Measurements from ENCODE around the gene DPYSL4. TPM values are rescaled to one million over a fixed set of nuclear protein-coding genes. Genes with fewer than 3 reads are reported as not detected.

Gene DPYSL4
- total RNA-seq, 1 donor from 2014 or later, result 33.8 TPM

- TF ChIP-seq, protein P1, sequence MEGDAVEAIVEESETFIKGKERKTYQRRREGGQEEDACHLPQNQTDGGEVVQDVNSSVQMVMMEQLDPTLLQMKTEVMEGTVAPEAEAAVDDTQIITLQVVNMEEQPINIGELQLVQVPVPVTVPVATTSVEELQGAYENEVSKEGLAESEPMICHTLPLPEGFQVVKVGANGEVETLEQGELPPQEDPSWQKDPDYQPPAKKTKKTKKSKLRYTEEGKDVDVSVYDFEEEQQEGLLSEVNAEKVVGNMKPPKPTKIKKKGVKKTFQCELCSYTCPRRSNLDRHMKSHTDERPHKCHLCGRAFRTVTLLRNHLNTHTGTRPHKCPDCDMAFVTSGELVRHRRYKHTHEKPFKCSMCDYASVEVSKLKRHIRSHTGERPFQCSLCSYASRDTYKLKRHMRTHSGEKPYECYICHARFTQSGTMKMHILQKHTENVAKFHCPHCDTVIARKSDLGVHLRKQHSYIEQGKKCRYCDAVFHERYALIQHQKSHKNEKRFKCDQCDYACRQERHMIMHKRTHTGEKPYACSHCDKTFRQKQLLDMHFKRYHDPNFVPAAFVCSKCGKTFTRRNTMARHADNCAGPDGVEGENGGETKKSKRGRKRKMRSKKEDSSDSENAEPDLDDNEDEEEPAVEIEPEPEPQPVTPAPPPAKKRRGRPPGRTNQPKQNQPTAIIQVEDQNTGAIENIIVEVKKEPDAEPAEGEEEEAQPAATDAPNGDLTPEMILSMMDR (IDR thresholded peaks at IDR 0.05), result no peak
- Mint-ChIP-seq H3K27ac (ENCODE audit: unreplicated experiment) (no peak overlapping the region), H3K27me3 (ENCODE audit: unreplicated experiment) (no peaks in the 10 kb centered on the region), H3K36me3 (ENCODE audit: unreplicated experiment) (no peaks in the 10 kb centered on the region), H3K9me3 (ENCODE audit: unreplicated experiment) (no peaks in the 10 kb centered on the region), H3K4me3 (ENCODE audit: unreplicated experiment) (no peak overlapping the region), H3K4me1 (ENCODE audit: unreplicated experiment) (no peaks in the 10 kb centered on the region)
- no peak for DNase-seq (ENCODE audit: extremely low spot score, unreplicated experiment)
Measured at GRCh38 chr10:132231656-132232022, 44.9 kb downstream of the DPYSL4 start.

- no peaks in the 10 kb centered on the region for H3K4me1 Mint-ChIP-seq (ENCODE audit: unreplicated experiment)
- no peak for DNase-seq (ENCODE audit: extremely low spot score, unreplicated experiment)
Measured at GRCh38 chr10:132232023-132232951, 45.5 kb downstream of the DPYSL4 start.

DNA sequence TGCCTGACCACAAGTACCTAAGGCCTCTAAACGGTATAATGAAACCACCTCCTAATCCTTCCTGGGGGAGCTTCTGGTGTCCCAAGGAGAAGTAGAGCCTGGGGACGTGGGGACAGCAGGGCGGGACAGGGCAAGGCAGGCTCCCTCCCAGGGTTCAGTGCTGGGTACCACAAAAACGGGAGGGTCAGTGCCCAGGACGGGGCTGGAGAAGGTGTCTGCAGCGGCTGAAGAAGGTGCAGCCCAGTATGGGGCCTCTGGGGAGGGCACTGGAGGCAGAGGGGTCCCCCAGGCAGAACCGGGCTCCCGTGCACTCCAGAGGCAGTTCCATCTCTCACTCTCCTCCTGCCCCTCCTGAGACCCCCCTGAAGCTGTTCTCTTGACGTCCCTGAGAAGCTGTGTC is 46.2 kb downstream of the DPYSL4 start:
- no peaks in the 10 kb centered on the region for H3K27me3 Mint-ChIP-seq (ENCODE audit: unreplicated experiment)
- DNase-seq (ENCODE audit: extremely low spot score, unreplicated experiment), result no peak

More at GRCh38 chr10:132232023-132232951, 45.5 kb downstream of the DPYSL4 start:
- H3K27me3 Mint-ChIP-seq (ENCODE audit: unreplicated experiment), result no peaks in the 10 kb centered on the region
- no peaks in the 10 kb centered on the region for H3K36me3 Mint-ChIP-seq (ENCODE audit: unreplicated experiment)
- TF ChIP-seq, protein P1 (IDR thresholded peaks at IDR 0.05), result no peak
- no peaks in the 10 kb centered on the region for H3K9me3 Mint-ChIP-seq (ENCODE audit: unreplicated experiment)
- no peak overlapping the region for H3K4me3 Mint-ChIP-seq (ENCODE audit: unreplicated experiment)
- no peak overlapping the region for H3K27ac Mint-ChIP-seq (ENCODE audit: unreplicated experiment)

GRCh38 chr10:132233501-132234085 is 46.8 kb downstream of the DPYSL4 start:
- Mint-ChIP-seq H3K27ac (ENCODE audit: unreplicated experiment) (no peak overlapping the region), H3K9me3 (ENCODE audit: unreplicated experiment) (no peaks in the 10 kb centered on the region), H3K4me1 (ENCODE audit: unreplicated experiment) (no peaks in the 10 kb centered on the region), H3K36me3 (ENCODE audit: unreplicated experiment) (no peaks in the 10 kb centered on the region), H3K27me3 (ENCODE audit: unreplicated experiment) (no peaks in the 10 kb centered on the region), H3K4me3 (ENCODE audit: unreplicated experiment) (no peak overlapping the region)
- TF ChIP-seq, protein P1 (IDR thresholded peaks at IDR 0.05), result no peak
- no peak for DNase-seq (ENCODE audit: extremely low spot score, unreplicated experiment)

More for the DNA sequence above, 46.2 kb downstream of the DPYSL4 start:
- TF ChIP-seq, protein P1 (IDR thresholded peaks at IDR 0.05), result no peak
- H3K4me1 Mint-ChIP-seq (ENCODE audit: unreplicated experiment), result no peaks in the 10 kb centered on the region
- no peaks in the 10 kb centered on the region for H3K9me3 Mint-ChIP-seq (ENCODE audit: unreplicated experiment)
- no peak overlapping the region for H3K27ac Mint-ChIP-seq (ENCODE audit: unreplicated experiment)
- H3K36me3 Mint-ChIP-seq (ENCODE audit: unreplicated experiment), result no peaks in the 10 kb centered on the region
- H3K4me3 Mint-ChIP-seq (ENCODE audit: unreplicated experiment), result no peak overlapping the region

DNA sequence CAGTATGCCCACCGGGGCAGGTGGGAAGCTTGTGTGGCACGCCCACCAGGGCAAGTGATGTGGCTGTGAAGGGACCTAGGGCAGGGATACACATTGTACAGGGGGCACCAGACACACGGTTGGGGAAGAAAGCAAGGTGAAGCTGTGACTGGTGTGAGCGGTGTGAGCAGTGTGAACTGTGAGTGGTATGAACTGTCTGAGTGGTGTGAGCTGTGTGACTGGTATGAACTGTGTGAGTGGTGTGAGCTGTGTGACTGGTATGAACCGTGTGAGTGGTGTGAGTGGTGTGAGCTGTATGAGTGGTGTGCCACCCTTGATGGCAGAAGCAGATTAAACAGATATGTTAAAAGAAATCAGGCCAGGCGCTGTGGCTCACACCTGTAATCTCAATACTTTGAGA is 48.1 kb downstream of the DPYSL4 start:
- H3K36me3 Mint-ChIP-seq (ENCODE audit: unreplicated experiment), result no peaks in the 10 kb centered on the region
- DNase-seq (ENCODE audit: extremely low spot score, unreplicated experiment), result no peak
- H3K4me1 Mint-ChIP-seq (ENCODE audit: unreplicated experiment), result no peaks in the 10 kb centered on the region
- H3K27ac Mint-ChIP-seq (ENCODE audit: unreplicated experiment), result no peak overlapping the region
- TF ChIP-seq, protein P1 (IDR thresholded peaks at IDR 0.05), result no peak
- no peaks in the 10 kb centered on the region for H3K9me3 Mint-ChIP-seq (ENCODE audit: unreplicated experiment)
- H3K4me3 Mint-ChIP-seq (ENCODE audit: unreplicated experiment), result no peak overlapping the region
- no peaks in the 10 kb centered on the region for H3K27me3 Mint-ChIP-seq (ENCODE audit: unreplicated experiment)

All from osteocyte (in vitro differentiated cells).